ENCODE results near the gene TAS1R3. TPM values are rescaled to one million over a fixed set of nuclear protein-coding genes. Genes with fewer than 3 reads are reported as not detected.

TAS1R3 gene
- total RNA-seq, 1 donor from 2014 or later, result not detected

GRCh38 chr1:1377540-1378205 lies 46.6 kb downstream of the TAS1R3 start:
- no peak for DNase-seq (ENCODE audit: low spot score)
- TF ChIP-seq EZH2phosphoT487 (IDR thresholded peaks at IDR 0.05) (no peak), CTCF (IDR thresholded peaks at IDR 0.05) (no peak), EZH2 (IDR thresholded peaks at IDR 0.05) (no peak)
- no peak overlapping the region for H3K27ac Mint-ChIP-seq

GRCh38 chr1:1380860-1381259 lies 49.8 kb downstream of the TAS1R3 start:
- H2AFZ ChIP-seq (replicated peaks), result no peak overlapping the region
- no peaks in the 10 kb centered on the region for H3K36me3 ChIP-seq
- no peak for DNase-seq (ENCODE audit: low spot score)
- H3K9me3 ChIP-seq (ENCODE audit: low read depth), result no peaks in the 10 kb centered on the region
- H3K79me2 ChIP-seq (ENCODE audit: low read depth), result no peaks in the 10 kb centered on the region
- no peak overlapping the region for H3K9ac ChIP-seq
- no peaks in the 10 kb centered on the region for H3K27me3 ChIP-seq
- no peak overlapping the region for H3K27ac ChIP-seq
- Mint-ChIP-seq H3K27me3 (ENCODE audit: insufficient read depth, low read depth) (peaks cover 5% of the 10 kb centered on the region), H3K9me3 (no peaks in the 10 kb centered on the region), H3K4me3 (no peak overlapping the region), H3K27ac (no peak overlapping the region), H3K36me3 (no peaks in the 10 kb centered on the region), H3K4me1 (no peaks in the 10 kb centered on the region)
- no peak overlapping the region for H3K4me3 ChIP-seq
- no peak for TF ChIP-seq CTCF (IDR thresholded peaks at IDR 0.05)
- TF ChIP-seq EZH2 (IDR thresholded peaks at IDR 0.05), result no peak
- TF ChIP-seq EZH2phosphoT487 (IDR thresholded peaks at IDR 0.05), result no peak
- H3K4me1 ChIP-seq, result no peaks in the 10 kb centered on the region
- no peaks in the 10 kb centered on the region for H4K20me1 ChIP-seq (ENCODE audit: low read depth)
- peaks cover 14% of the 10 kb centered on the region for H3F3A ChIP-seq (ENCODE audit: low read depth)
- H3K4me2 ChIP-seq, result no peak overlapping the region

More at GRCh38 chr1:1377540-1378205, 46.6 kb downstream of the TAS1R3 start:
- Histone ChIP-seq H3K79me2 (ENCODE audit: low read depth) (peaks cover 17% of the 10 kb centered on the region), H3K27ac (no peak overlapping the region), H3F3A (ENCODE audit: low read depth) (peaks cover 16% of the 10 kb centered on the region), H3K9ac (no peak overlapping the region), H4K20me1 (ENCODE audit: low read depth) (peaks cover 3% of the 10 kb centered on the region), H3K9me3 (ENCODE audit: low read depth) (no peaks in the 10 kb centered on the region), H3K27me3 (no peaks in the 10 kb centered on the region), H3K4me1 (peaks cover 7% of the 10 kb centered on the region), H3K36me3 (no peaks in the 10 kb centered on the region), H3K4me2 (no peak overlapping the region), H3K4me3 (no peak overlapping the region), H2AFZ (replicated peaks) (no peak overlapping the region)
- Mint-ChIP-seq H3K4me1 (peaks cover 10% of the 10 kb centered on the region), H3K4me3 (no peak overlapping the region), H3K9me3 (no peaks in the 10 kb centered on the region), H3K27me3 (ENCODE audit: insufficient read depth, low read depth) (peaks cover 2% of the 10 kb centered on the region), H3K36me3 (no peaks in the 10 kb centered on the region)

- Histone ChIP-seq H3K9me3 (ENCODE audit: low read depth) (no peaks in the 10 kb centered on the region), H3K4me3 (no peak overlapping the region), H3K4me2 (no peak overlapping the region), H4K20me1 (ENCODE audit: low read depth) (no peaks in the 10 kb centered on the region), H3K27ac (no peak overlapping the region), H3K79me2 (ENCODE audit: low read depth) (no peaks in the 10 kb centered on the region), H3K27me3 (no peaks in the 10 kb centered on the region), H2AFZ (replicated peaks) (no peak overlapping the region), H3K36me3 (no peaks in the 10 kb centered on the region), H3K9ac (no peak overlapping the region), H3F3A (ENCODE audit: low read depth) (peaks cover 10% of the 10 kb centered on the region), H3K4me1 (no peaks in the 10 kb centered on the region)
- H3K27ac Mint-ChIP-seq, result no peak overlapping the region
- H3K4me1 Mint-ChIP-seq, result no peaks in the 10 kb centered on the region
- H3K4me3 Mint-ChIP-seq, result no peak overlapping the region
- no peaks in the 10 kb centered on the region for H3K9me3 Mint-ChIP-seq
- TF ChIP-seq CTCF (IDR thresholded peaks at IDR 0.05) (no peak), EZH2phosphoT487 (IDR thresholded peaks at IDR 0.05) (no peak), EZH2 (IDR thresholded peaks at IDR 0.05) (no peak)
- DNase-seq (ENCODE audit: low spot score), result no peak
- H3K27me3 Mint-ChIP-seq (ENCODE audit: insufficient read depth, low read depth), result peaks cover 5% of the 10 kb centered on the region
- peaks cover under 1% of the 10 kb centered on the region for H3K36me3 Mint-ChIP-seq
Observed at GRCh38 chr1:1381294-1381693, 50.2 kb downstream of the TAS1R3 start.

Small RNA genes within 50 kb of the gene (microRNA-seq; reads per million reads assigned to microRNA genes)
- gene MIR6726, result not detected
- gene MIR6727, result 0.91 reads per million
- gene MIR6808, result not detected

Small RNA genes within 50 kb of the gene (small RNA-seq; reads per million reads assigned to genes)
- not detected for gene MIR6726

Other genes with a start within 250 kb of the TAS1R3 start
- 8.0 and 24.0 TPM in 2 replicates for gene C1orf159, start 215.2 kb upstream of the TAS1R3 start, total RNA-seq (ENCODE audit: low replicate concordance)
- gene TTLL10, start 157.4 kb upstream of the TAS1R3 start, total RNA-seq (ENCODE audit: low replicate concordance), result 0.22 TPM in 1 of 2 replicates, not detected in the other
- not detected in 2 replicates for gene TNFRSF18, start 124.7 kb upstream of the TAS1R3 start, total RNA-seq (ENCODE audit: low replicate concordance)
- gene TNFRSF4, start 117.1 kb upstream of the TAS1R3 start, total RNA-seq (ENCODE audit: low replicate concordance), result 0.09 TPM in 1 of 2 replicates, not detected in the other
- 16.6 and 43.4 TPM in 2 replicates for gene SDF4, start 99.3 kb upstream of the TAS1R3 start, total RNA-seq (ENCODE audit: low replicate concordance)
- gene B3GALT6, start 99.0 kb upstream of the TAS1R3 start, total RNA-seq (ENCODE audit: low replicate concordance), result 15.8 and 32.4 TPM in 2 replicates
- gene C1QTNF12, start 84.6 kb upstream of the TAS1R3 start, total RNA-seq (ENCODE audit: low replicate concordance), result 0.28 and 2.1 TPM in 2 replicates
- 32.9 and 39.2 TPM in 2 replicates for gene UBE2J2, start 57.4 kb upstream of the TAS1R3 start, total RNA-seq (ENCODE audit: low replicate concordance)
- 0.41 and 4.7 TPM in 2 replicates for gene SCNN1D, start 50.8 kb upstream of the TAS1R3 start, total RNA-seq (ENCODE audit: low replicate concordance)
- gene ACAP3, start 23.4 kb upstream of the TAS1R3 start, total RNA-seq (ENCODE audit: low replicate concordance), result 10.7 and 24.6 TPM in 2 replicates
- gene PUSL1, start 22.7 kb upstream of the TAS1R3 start, total RNA-seq (ENCODE audit: low replicate concordance), result 3.7 and 22.5 TPM in 2 replicates
- 62.4 and 116 TPM in 2 replicates for gene INTS11, start 6.6 kb upstream of the TAS1R3 start, total RNA-seq (ENCODE audit: low replicate concordance)
- gene CPTP, start 6.5 kb upstream of the TAS1R3 start, total RNA-seq (ENCODE audit: low replicate concordance), result 1.0 and 13.5 TPM in 2 replicates
- 14.5 and 64.1 TPM in 2 replicates for gene DVL1, start 18.1 kb downstream of the TAS1R3 start, total RNA-seq (ENCODE audit: low replicate concordance)
- 6.8 and 24.0 TPM in 2 replicates for gene MXRA8, start 27.3 kb downstream of the TAS1R3 start, total RNA-seq (ENCODE audit: low replicate concordance)
- 26.4 and 82.2 TPM in 2 replicates for gene AURKAIP1, start 43.9 kb downstream of the TAS1R3 start, total RNA-seq (ENCODE audit: low replicate concordance)
- 143 and 198 TPM in 2 replicates for gene CCNL2, start 68.1 kb downstream of the TAS1R3 start, total RNA-seq (ENCODE audit: low replicate concordance)
- 89.0 and 96.1 TPM in 2 replicates for gene MRPL20, start 76.0 kb downstream of the TAS1R3 start, total RNA-seq (ENCODE audit: low replicate concordance)
- gene ANKRD65, start 90.0 kb downstream of the TAS1R3 start, total RNA-seq (ENCODE audit: low replicate concordance), result 0.15 and 1.7 TPM in 2 replicates
- 2.4 and 7.0 TPM in 2 replicates for gene VWA1, start 104.4 kb downstream of the TAS1R3 start, total RNA-seq (ENCODE audit: low replicate concordance)
- gene ATAD3C, start 118.4 kb downstream of the TAS1R3 start, total RNA-seq (ENCODE audit: low replicate concordance), result not detected in 2 replicates
- gene ATAD3B, start 140.5 kb downstream of the TAS1R3 start, total RNA-seq (ENCODE audit: low replicate concordance), result 9.3 and 21.1 TPM in 2 replicates
- 7.8 and 25.1 TPM in 2 replicates for gene ATAD3A, start 180.9 kb downstream of the TAS1R3 start, total RNA-seq (ENCODE audit: low replicate concordance)
- gene TMEM240, start 209.3 kb downstream of the TAS1R3 start, total RNA-seq (ENCODE audit: low replicate concordance), result 8.0 and 13.3 TPM in 2 replicates
- 82.5 and 94.1 TPM in 2 replicates for gene SSU72, start 243.6 kb downstream of the TAS1R3 start, total RNA-seq (ENCODE audit: low replicate concordance)